Fibroblast of lung (primary cell): ENCODE data around the gene TNS3.

Experiments
- EZH2 ChIP-seq: IDR thresholded peaks from 2 replicates; pipeline ENCODE4 v1.5.1; 2012; ENCODE audit warnings: low read length, control low read depth, mild to moderate bottlenecking; ENCODE audit errors: missing control alignments
- TF ChIP-seq, protein P1 (sequence below), 2 donors: IDR thresholded peaks in 1 of 2; conservative IDR thresholded peaks in 1 of 2; 1 replicate in 1 of 2; 2 replicates in 1 of 2; pipeline ENCODE4 v1.5.1; 2011 to 2012; ENCODE audit warnings: low read length in 2 of 2, control low read depth in 1 of 2, inconsistent platforms in 1 of 2, low read depth in 1 of 2, mild to moderate bottlenecking in 1 of 2

- TF ChIP-seq, protein P1, sequence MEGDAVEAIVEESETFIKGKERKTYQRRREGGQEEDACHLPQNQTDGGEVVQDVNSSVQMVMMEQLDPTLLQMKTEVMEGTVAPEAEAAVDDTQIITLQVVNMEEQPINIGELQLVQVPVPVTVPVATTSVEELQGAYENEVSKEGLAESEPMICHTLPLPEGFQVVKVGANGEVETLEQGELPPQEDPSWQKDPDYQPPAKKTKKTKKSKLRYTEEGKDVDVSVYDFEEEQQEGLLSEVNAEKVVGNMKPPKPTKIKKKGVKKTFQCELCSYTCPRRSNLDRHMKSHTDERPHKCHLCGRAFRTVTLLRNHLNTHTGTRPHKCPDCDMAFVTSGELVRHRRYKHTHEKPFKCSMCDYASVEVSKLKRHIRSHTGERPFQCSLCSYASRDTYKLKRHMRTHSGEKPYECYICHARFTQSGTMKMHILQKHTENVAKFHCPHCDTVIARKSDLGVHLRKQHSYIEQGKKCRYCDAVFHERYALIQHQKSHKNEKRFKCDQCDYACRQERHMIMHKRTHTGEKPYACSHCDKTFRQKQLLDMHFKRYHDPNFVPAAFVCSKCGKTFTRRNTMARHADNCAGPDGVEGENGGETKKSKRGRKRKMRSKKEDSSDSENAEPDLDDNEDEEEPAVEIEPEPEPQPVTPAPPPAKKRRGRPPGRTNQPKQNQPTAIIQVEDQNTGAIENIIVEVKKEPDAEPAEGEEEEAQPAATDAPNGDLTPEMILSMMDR (conservative IDR thresholded peaks at IDR 0.05 in 1 of 2, IDR thresholded peaks at IDR 0.05 in 1 of 2; ENCODE audit: low read depth in 1 of 2, low read length in 2 of 2), result no peak
- no peak for TF ChIP-seq EZH2
These were observed 22.6 kb upstream of the TNS3 start for GRCh38 chr7:47604496-47604890.
